22Rv1 (cell line): Measurements from ENCODE around the gene ASTN2.

ENCODE experiments used
- H3K27ac ChIP-seq: fragments of 450-650 bp; 2 replicates; pipeline ENCODE4 v1.5.1; 2017
- CTCF ChIP-seq: fragments of 450-650 bp; IDR thresholded peaks from 2 replicates; pipeline ENCODE4 v1.5.1; 2017; ENCODE audit warnings: mild to moderate bottlenecking
- ZFX ChIP-seq: fragments of 450-650 bp; IDR thresholded peaks from 2 replicates; pipeline ENCODE4 v1.6.1; 2017; ENCODE audit warnings: antibody characterized with exemption, borderline replicate concordance

The ASTN2 gene

GRCh38 chr9:116958881-116959280, 456.0 kb downstream of the ASTN2 start:
- no peak overlapping the region for H3K27ac ChIP-seq
- TF ChIP-seq CTCF (no peak), ZFX (no peak)

- no peak overlapping the region for H3K27ac ChIP-seq
- TF ChIP-seq CTCF (no peak), ZFX (no peak)
Measured at GRCh38 chr9:116954731-116955130, 460.1 kb downstream of the ASTN2 start.

DNA sequence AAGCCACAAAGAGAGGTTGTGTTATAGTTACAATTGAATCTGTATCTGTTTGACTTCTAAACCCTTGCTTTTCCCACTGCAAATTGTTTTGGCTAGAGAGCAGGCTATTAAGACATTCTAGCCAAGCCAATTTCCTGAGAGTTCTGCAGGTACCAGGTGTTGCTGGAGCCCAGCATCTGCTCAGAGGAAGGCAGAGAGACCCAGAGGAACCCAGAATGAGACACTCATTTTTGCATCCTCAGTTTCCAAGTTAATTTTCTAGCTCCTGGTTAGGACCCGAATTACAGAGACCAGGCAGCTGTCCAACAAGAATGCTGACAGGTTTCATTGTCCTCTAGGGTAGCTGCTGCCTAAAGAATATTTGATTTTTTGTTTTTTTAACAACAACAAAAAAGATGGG, 461.6 kb downstream of the ASTN2 start:
- TF ChIP-seq CTCF (no peak), ZFX (no peak)

DNA sequence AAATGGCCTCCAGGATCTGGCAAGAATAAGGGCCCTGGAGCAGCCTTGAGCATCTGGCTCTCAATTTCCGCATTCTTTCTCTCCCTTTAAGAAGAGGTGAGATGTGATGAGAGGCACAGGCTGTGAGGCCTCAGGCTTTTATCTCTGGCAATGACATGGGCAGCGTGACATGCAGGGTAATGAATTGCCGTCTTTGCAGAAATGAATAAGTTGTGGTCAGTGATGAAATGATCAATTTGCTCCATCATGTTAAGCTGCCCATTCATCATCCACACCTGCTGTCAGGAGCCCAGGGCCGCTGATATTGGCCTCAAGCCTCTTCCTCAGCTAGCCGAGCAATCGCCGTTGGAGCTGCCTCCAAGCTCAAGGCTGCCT, 462.4 kb downstream of the ASTN2 start:
- no peak for TF ChIP-seq ZFX
- no peak for TF ChIP-seq CTCF
- H3K27ac ChIP-seq, result no peak overlapping the region

More for the DNA sequence above, 461.6 kb downstream of the ASTN2 start:
- no peak overlapping the region for H3K27ac ChIP-seq

GRCh38 chr9:116951588-116952435, 463.0 kb downstream of the ASTN2 start:
- TF ChIP-seq ZFX (no peak), CTCF (no peak)
- H3K27ac ChIP-seq, result no peak overlapping the region

- no peak for TF ChIP-seq ZFX
- TF ChIP-seq CTCF, result no peak
- no peak overlapping the region for H3K27ac ChIP-seq
Measured at GRCh38 chr9:116945817-116946216, 469.0 kb downstream of the ASTN2 start.

- no peak for TF ChIP-seq CTCF
- no peak for TF ChIP-seq ZFX
- H3K27ac ChIP-seq, result no peak overlapping the region
Measured at GRCh38 chr9:116944714-116945534, 469.9 kb downstream of the ASTN2 start.
